ENCODE results near the gene CES1.
"Not testable (repeated sequence)": the region's sequence is repeated elsewhere in the genome, so short reads cannot be mapped to it uniquely, and the experiment has no call there.

The CES1 gene

DNA sequence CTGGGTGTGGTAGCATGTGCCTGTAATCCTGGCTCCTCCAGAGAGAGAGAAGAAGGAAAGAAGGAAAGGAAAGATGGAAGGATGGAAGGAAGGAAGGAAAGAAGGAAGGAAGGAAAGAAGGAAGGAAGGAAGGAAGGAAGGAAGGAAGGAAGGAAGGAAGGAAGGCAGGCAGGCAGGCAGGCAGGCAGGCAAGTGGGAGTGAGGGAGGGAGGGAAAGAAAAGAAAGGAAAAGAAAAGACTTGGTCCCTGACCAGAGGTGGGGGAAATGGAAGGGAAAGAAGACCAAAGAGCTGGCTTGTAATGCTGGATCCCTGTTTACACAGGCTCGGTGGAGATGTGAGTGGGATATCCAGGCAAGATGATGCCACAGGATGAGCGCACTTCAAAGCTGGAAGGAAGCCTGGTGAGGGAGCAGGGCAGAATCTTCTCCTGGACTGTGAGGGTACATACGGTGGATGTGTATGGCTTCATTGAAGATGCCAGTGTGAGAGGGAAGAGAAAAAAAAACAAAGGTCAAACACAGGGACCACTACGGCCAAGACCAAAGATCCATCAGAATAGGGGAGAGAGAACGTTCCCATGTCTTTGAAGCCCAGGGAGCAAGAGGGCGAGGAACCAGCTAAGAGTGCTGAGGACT is 2.1 kb downstream of the CES1 start:
- no peak for DNase-seq (ENCODE audit: low read depth)

DNA sequence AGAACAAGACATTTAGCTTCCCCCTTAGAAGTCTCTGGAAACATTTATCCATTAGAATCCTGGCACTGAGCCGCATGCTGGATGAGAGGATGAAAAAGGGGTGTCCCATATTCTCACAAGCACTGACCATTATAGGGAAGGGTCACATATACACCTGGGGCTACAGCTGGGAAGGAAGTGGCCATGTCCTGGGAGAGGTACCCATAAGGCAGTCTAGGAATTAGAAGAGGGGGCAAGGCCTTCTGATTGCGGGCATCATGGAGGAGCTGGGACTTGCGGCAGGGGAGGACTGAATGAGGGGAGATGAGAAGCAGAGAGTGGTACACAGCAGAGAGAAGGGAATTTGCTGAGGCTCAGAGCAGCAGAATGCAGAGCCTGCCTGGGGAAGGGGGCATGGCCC is 3.7 kb downstream of the CES1 start:
- DNase-seq (ENCODE audit: low read depth), result not testable (repeated sequence)

DNA sequence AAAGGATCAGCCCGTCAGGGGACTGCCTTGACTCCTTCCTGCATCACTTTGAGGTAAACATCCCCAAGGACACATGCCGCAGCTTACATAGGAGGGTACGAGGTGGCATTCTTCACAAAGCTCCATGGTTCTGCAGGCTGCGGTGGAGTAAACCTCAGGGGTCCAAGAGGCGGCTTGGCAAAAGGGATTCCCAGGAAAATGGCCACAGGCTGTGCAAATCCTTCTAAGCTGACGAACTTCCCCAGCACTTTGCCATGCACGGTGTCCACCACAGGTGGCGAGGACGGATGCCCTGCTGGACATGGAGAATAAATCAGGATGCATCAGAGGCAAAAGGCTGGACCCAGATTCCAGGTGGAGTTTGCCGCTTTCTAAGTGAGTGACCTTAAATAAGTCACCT is 4.2 kb downstream of the CES1 start:
- DNase-seq (ENCODE audit: low read depth), result no peak

DNA sequence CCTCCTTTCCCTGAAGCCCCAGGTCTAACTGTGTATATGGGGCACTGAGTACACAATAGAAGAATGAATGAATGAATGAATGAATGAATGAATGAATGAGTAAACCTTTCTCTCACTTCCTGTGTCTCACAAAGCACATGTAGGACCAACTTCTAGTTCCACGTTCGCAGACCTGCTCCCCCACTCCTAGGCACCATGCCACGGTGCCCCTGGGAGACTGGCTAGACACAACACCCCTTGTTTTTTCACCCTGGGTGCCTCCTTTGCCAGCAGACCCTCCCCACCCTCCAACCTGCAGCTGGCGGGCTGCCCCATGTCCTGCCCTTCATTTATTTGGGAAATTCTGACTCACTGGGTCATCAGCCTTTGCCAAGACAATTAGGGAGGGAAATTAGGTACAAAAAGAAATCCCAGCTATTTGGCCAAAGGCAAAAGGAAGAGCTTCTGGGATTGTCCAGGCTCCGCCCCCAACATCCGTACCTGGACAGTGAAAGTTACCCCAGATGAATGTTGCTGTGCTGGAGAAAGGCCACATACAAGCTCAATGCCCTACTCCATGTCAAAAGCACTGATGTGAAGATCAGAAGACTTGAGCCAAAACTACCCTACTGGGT is 7.7 kb downstream of the CES1 start:
- DNase-seq (ENCODE audit: low read depth), result no peak

DNA sequence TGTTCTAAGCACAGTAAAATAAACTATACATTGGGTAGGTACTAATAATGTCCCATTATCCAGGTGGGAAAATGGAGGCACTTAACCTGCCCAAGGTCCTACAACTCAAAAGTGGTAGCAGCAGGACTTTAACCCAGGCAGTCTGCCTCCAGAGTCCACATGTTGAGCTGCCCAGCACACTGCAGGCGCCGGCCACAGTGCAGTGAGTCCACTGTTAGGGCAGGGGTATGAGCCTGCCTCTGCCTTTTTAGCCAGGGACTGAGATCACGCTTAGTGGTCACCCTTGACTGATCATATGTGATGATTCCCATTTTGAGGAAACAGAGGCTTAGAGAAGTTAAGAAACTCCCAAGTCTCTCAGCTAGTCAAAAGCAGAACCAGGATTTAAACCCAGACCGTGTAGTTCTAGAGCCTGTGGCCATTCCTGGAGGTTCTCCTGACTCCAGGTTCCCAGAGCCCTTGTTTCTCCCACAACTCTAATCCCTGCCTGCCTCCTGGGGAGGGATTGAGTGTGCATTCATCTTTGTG is 8.4 kb downstream of the CES1 start:
- no peak for DNase-seq (ENCODE audit: low read depth)

DNA sequence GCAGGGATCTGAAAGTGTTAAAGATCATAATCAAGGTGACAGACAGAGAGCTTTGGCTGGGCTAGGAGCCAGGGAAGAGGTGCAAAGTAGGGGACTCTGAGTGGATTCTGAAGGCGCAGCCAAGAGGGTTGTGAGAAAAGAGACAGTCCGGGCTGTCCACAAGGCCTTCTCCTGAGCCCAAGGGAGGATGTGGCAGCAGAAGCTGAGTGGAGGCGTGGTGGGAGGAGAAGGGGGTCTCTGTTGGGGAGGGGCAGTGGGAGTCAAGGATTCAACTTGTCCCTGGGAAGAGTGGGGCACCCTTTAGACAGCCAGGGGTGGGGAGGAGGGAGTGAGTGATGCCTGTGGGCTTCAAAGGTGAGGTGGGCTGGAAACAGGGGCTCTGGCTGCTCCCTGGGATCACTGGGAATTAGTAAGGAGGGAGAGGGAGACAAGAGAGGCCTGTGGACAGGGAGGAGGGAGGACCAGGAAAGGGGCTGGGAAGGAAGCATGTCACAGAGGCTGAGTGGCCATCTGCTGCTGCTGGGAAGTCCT is 10.6 kb downstream of the CES1 start:
- no peak for DNase-seq (ENCODE audit: low read depth)

DNA sequence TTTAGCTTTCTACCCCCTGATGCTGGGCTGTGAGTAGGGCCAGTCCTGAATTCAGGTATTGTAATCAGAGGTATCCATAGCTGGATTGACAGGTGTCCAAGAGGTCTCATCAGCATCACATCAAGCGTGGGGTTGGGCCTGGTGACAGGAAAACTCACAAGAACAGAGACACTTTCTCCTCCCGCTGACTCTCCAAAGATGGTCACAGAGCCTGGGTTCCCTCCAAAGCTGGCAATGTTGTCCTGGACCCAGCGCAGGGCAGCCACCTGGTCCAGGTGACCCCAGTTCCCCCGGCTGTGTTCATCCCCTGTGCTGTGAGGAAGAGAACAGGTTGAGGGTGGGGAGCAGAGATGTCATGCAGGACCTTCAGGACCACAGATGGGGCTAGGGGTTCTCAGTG is 11.7 kb downstream of the CES1 start:
- DNase-seq (ENCODE audit: low read depth), result no peak

DNA sequence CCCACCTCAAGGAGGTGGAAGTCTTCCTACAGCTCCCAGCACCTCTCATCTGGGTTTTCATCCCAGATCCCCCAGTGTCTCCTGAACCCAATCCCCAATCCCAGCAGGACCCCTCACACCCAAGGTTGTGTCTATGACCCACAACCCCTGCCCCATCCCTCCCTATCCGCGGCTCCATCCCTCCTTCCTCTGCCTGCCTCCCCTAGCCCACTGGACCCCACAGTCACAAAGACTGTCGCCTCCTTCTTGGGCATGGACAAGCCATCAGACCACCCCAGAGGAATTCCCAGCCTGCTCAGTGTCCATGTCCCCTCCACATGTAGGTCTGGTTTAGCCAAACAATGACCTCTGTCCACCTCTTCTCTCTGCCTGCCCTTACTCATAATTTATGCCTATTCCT is 12.3 kb downstream of the CES1 start:
- DNase-seq (ENCODE audit: low read depth), result no peak

DNA sequence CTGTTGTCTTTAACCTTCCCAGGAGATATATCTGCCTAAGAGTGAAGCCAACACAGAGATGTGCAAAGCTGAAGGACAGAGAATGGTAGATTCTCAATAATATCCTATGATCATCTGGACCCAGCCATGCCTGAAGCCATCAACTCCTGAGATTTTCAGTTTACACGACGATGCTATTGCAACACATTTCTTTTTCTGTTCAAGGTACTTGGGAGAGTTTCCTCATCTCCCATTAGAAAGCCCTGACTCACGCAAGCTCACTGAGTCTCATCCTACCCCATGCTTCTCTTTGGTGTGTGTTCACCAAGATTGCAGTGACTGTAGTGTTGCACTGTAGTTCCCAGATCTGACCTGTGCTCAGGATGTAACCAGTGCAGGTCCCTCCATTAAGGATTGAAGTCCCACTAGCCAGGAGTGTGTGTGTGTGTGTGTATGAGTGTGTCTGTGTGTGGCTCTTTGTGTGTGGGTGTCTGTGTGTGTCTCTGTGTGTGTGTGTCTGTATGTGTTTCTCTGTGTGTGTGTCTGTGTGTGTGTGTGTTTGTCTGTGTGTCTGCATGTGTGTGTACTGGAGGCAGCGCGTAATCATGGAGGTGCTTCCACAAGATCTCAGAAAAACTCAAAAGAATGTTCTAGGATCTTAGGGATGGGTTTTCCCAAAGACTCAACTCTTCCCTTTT is 15.5 kb downstream of the CES1 start:
- no peak for DNase-seq (ENCODE audit: low read depth)

DNA sequence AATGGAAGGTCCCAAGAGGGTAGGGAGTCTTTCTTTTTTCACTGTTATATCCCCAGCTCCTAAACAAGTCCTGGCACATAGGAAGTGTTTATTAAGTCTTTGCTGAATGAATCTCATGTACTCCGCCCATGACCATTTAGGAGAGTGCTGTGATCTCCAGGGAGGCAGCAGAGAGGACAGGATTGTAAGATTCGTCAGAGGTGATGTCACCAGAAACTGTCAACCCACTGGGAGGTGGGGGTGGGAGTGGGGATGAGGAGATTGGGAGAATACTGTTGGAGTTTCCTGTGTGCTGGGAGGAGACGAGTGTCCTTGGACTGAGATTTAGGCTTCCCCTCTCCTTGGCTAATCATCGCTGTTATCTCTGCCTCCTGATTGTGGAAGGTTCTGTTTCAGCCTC is 16.7 kb downstream of the CES1 start:
- DNase-seq (ENCODE audit: low read depth), result not testable (repeated sequence)

DNA sequence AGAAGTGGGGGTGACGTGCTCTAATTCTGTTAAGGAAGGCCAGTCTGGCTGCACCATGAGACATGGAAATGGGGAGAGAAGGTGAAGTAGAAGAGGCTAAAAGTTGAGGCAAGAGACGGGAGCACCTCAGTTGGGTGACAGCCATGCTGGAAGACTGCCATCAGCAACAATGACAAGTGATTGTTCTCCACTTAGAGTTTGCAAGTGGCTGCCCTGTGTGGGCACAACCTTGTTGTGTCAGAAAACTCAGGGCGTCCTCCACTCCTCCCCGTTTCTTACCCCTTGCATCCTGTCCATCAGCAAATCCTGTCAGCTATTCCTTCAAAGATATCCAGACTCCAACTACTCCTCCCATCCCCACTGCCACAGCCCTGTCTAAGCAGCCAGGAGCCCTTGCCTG is 17.6 kb downstream of the CES1 start:
- DNase-seq (ENCODE audit: low read depth), result no peak

DNA sequence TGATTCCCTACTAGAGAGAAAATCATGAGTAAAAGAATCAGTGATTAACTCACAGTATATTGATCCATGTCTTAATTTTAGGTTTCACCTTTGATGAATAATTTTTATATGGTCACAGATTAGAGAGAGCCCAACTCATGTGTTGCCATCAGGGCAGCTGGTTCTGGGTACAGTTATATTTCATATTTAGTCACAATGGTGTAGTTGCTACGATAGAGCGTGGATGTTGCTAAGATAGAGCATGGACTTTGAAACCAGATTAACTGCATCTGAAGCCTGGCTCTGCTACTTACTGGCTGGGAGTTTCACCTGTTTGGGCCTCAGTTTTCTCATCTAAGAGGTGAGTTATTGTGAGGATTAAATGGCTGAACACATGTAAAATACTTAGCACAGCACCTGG is 18.7 kb downstream of the CES1 start:
- not testable (repeated sequence) for DNase-seq (ENCODE audit: low read depth)

DNA sequence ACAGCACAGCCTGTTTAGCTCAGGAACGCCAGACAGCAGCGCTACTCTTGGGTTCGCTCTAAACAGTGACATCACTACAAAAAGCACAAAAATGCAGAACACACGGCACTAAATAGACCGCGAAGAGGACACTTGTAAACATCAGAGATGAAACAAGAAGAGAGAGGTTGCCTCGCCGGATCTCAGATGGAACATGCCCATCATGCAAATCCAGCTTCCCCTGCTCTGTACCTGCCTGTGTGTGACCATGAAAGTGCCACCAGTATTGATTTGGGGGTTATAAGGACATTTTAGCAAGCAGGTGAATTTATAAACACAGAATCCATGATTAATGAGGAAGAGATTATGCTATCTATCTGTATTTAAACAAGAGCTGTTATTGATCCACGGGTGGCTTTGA is 19.2 kb downstream of the CES1 start:
- DNase-seq (ENCODE audit: low read depth), result not testable (repeated sequence)

DNA sequence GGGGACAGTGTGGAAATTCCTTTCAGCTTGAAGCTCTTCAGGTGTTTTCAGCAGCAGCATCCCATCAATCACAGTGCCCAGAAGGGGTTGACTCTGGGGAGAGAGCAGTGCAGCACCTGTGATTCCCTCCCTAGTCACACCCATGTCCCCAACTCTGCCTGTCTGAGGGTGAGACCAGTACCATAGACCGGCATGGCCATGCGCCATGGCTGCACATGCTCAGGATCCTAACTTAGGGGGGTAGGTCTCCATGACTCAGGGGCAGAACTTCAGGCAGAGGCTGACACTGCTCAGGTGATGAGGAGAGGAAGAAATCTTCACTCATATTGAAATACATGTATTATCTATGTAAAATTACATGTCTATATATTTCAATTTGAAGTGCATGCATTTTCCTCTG is 19.9 kb downstream of the CES1 start:
- DNase-seq (ENCODE audit: low read depth), result no peak

DNA sequence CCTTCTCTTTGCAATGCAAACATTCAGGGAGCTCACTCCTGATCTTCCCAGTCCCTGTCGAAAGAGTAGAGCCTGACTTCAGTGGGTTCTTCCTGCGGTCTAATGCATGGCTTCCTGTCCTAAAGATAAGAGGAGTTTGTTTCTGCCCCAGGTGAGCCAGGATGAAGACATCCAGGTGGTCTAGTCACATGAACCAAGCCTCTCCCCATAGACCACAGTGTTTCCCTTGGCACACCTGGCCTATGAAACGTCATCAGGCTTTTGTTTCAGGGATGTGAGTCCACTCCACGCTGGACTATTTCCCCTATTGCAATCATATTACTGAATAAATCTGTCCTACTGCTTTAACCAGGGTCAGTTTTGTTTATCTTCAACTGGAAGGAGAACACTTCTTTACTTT is 21.1 kb downstream of the CES1 start:
- no peak for DNase-seq (ENCODE audit: low read depth)

DNA sequence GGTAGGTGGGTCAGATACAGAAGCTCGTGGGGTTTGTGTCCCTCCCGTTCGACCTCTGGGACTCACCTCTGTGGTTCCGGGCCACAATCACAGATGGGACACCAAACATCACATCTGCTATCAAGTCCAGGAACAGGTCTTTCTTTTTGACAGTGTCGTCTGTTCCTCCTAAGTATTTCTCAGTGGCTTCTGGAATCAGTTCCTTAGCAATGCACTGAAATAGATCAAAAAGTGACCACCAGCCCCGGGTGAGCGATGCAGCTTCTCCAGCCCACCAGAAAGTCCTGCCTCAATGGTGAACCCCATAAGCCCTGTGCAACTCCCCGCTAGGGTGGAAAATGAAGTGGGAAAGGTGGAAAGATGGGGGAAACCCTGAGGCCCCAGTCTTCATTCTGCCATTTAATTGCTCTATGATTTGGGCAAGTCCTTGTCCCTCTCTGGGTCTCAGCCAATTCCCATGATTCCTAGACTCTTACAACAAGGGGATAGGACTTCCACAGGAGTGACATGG is 22.4 kb downstream of the CES1 start:
- DNase-seq (ENCODE audit: low read depth), result no peak

DNA sequence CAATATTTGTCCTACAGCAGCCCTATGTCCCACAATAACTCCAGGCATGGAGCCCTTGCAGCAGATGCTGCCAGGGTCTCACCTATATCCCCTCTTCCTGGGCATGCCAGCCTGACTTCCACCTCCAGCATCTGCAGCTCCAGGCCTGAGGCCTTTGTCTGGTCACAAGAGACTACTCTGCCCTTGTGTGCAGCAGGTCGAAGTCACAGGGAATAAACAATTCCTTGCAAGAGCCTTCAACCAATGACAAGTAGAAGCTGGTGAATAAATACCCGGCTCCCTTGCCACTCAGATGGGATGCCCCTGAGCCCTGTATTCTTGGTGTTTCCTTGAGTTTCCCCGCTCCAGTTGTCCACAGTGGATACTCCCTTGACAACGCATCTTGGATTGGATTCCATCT is 23.0 kb downstream of the CES1 start:
- DNase-seq (ENCODE audit: low read depth), result no peak

DNA sequence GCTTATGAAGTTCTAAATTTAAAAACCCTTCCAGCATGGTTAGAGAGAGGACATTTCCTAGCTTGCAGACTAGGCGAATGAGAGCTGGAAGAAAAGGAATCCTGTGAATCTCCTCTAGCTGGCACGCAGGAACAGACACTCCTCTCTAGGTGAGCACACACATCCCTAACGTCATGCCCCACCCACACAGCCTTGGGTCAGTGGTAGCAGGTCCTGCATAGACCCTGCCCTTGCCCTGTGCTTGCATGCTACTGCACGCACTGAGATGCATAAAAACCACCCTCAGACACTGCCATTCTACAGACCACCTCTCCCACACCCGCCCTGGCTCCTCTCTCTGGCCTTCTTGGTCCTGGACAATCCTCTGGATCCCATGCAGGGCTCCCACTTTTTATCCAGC is 23.5 kb downstream of the CES1 start:
- no peak for DNase-seq (ENCODE audit: low read depth)

DNA sequence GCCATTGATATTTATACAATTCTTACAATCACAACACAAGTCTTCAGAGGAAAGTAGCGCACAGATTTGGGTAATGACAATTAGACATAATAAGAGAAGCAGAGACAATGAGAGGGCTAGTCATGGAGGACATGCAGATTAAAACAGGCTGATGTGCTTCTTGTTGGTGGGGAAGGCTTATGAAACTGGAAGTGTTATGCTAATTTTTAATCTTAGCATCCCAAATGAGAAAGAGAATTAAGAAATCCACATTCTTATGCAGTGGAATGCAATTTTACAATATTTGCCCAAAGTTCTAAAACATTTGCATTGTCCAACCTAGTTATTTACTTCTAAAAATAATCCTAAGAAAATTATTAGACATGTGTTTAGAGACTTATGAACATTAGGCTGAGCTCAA is 24.6 kb downstream of the CES1 start:
- not testable (repeated sequence) for DNase-seq (ENCODE audit: low read depth)

DNA sequence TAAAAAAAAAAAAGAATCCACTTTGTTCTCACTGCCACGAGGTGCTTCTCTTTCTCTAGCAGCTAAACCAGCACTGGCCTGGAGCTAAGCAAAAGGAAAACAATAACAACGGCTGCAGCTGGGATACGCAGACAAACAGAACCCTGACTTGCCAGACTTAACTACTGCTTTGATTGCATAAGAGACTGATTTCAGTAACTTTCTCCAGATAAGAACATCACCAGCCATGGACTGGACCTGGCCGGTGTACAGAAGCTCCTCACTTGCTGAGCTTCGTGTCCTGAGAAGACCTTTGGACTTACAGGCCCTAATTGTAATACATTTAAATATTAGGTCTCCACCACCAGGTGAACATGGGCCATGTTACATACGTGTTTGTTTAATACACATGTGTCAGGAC is 27.8 kb downstream of the CES1 start:
- DNase-seq (ENCODE audit: low read depth), result not testable (repeated sequence)

DNA sequence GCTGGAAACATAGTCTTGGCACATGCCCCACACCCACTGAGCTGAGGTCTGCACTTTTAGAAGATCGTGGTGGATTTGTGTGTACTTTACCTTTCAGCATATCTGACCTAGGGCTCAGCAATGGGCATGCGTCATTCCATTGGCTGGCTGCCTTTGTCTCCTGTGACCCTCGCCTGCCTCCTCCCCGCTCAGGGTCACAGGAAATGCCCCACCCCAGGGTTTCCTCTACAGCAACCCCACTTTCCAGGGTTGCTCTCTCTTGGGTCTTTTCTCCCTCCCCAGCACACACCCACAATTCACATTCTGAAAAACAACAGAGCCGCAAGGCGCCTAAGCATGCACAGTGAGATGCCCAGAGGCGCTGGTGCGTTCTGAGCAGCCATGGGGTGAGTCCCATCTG is 29.2 kb downstream of the CES1 start:
- DNase-seq (ENCODE audit: low read depth), result not testable (repeated sequence)

DNA sequence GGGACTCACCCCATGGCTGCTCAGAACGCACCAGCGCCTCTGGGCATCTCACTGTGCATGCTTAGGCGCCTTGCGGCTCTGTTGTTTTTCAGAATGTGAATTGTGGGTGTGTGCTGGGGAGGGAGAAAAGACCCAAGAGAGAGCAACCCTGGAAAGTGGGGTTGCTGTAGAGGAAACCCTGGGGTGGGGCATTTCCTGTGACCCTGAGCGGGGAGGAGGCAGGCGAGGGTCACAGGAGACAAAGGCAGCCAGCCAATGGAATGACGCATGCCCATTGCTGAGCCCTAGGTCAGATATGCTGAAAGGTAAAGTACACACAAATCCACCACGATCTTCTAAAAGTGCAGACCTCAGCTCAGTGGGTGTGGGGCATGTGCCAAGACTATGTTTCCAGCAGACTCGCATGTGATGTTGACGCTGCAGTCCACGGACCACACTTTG is 39.9 kb downstream of the CES1 start:
- not testable (repeated sequence) for DNase-seq (ENCODE audit: low read depth)

DNA sequence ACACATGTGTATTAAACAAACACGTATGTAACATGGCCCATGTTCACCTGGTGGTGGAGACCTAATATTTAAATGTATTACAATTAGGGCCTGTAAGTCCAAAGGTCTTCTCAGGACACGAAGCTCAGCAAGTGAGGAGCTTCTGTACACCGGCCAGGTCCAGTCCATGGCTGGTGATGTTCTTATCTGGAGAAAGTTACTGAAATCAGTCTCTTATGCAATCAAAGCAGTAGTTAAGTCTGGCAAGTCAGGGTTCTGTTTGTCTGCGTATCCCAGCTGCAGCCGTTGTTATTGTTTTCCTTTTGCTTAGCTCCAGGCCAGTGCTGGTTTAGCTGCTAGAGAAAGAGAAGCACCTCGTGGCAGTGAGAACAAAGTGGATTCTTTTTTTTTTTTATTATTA is 41.4 kb downstream of the CES1 start:
- not testable (repeated sequence) for DNase-seq (ENCODE audit: low read depth)
